Hepatocyte (in vitro differentiated cells): ENCODE results near the gene ASAP2. TPM values are rescaled to one million over a fixed set of nuclear protein-coding genes. Genes with fewer than 3 reads are reported as not detected.

Experiments
- DNase-seq: peaks from one replicate; pipeline ENCODE4 v3.0.0-alpha.2; 2016; ENCODE audit warnings: low spot score
- H2AFZ ChIP-seq: fragments of 200-600 bp; sonication (generic); 2 replicates; pipeline ENCODE4 v1.6.0; 2016; ENCODE audit warnings: antibody characterized with exemption, mild to moderate bottlenecking
- H3K27ac ChIP-seq: fragments of 200-600 bp; sonication (generic); 2 replicates; pipeline ENCODE4 v1.5.1; 2016; ENCODE audit warnings: mild to moderate bottlenecking
- H3K27me3 ChIP-seq: fragments of 200-600 bp; sonication (generic); 2 replicates; pipeline ENCODE4 v1.6.1; 2016
- H3K36me3 ChIP-seq: fragments of 200-600 bp; sonication (generic); replicated peaks from 2 replicates; pipeline ENCODE4 v1.5.1; 2016; ENCODE audit warnings: low read depth; ENCODE audit not compliant: insufficient read depth
- H3K4me1 ChIP-seq: fragments of 200-600 bp; sonication (generic); 2 replicates; pipeline ENCODE4 v1.5.1; 2016; ENCODE audit warnings: mild to moderate bottlenecking, moderate library complexity; ENCODE audit not compliant: insufficient read depth
- H3K4me2 ChIP-seq: fragments of 200-600 bp; sonication (generic); 2 replicates; pipeline ENCODE4 v1.6.0; 2016
- H3K4me3 ChIP-seq: fragments of 200-600 bp; sonication (generic); 2 replicates; pipeline ENCODE4 v1.5.1; 2016; ENCODE audit warnings: mild to moderate bottlenecking
- H3K79me2 ChIP-seq: fragments of 200-600 bp; sonication (generic); 2 replicates; pipeline ENCODE4 v1.6.0; 2017; ENCODE audit warnings: mild to moderate bottlenecking
- H3K9me2 ChIP-seq: fragments of 200-600 bp; sonication (generic); replicated peaks from 2 replicates; pipeline ENCODE4 v1.6.0; 2017; ENCODE audit warnings: mild to moderate bottlenecking; ENCODE audit not compliant: insufficient read depth
- H3K9me3 ChIP-seq: fragments of 200-600 bp; sonication (generic); 2 replicates; pipeline ENCODE4 v1.5.1; 2016; ENCODE audit warnings: low read depth, mild to moderate bottlenecking
- H4K20me1 ChIP-seq: fragments of 200-600 bp; sonication (generic); 2 replicates; pipeline ENCODE4 v1.6.0; 2016; ENCODE audit warnings: mild to moderate bottlenecking; ENCODE audit not compliant: insufficient read depth, poor library complexity, severe bottlenecking
- EZH2 ChIP-seq: fragments of 200-600 bp; sonication (generic); IDR thresholded peaks from 2 replicates; pipeline ENCODE4 v1.6.1; 2016; ENCODE audit warnings: antibody characterized with exemption, mild to moderate bottlenecking, borderline replicate concordance
- EZH2phosphoT487 ChIP-seq: fragments of 200-600 bp; sonication (generic); IDR thresholded peaks from one replicate; pipeline ENCODE4 v1.6.1; 2018; ENCODE audit warnings: antibody characterized with exemption, mild to moderate bottlenecking, low read depth, moderate library complexity; ENCODE audit not compliant: unreplicated experiment, severe bottlenecking
- WGBS: methylation state at CpG from one replicate; pipeline ENCODE4 v1.1.6; 2016; ENCODE audit warnings: low lambda C conversion rate; ENCODE audit errors: missing lambda C conversion rate; 5-methylcytosine and 5-hydroxymethylcytosine counted together
- polyA plus RNA-seq: library from polyadenylated mRNA; unstranded; fragments of >200 nt; fragmentation: Nextera tagmentation; extraction: Ambion mirVana; gene quantifications from 2 replicates; pipeline ENCODE4 v1.2.1, GENCODE V29; 2016
- total RNA-seq: library from RNA; depleted of rRNA; stranded (reverse); fragments of >200 nt; gene quantifications from 2 replicates; pipeline ENCODE4 v1.2.3, GENCODE V29; 2014
- TF ChIP-seq, protein P1 (sequence below): fragments of 200-600 bp; sonication (generic); IDR thresholded peaks from 2 replicates; pipeline ENCODE4 v1.5.1; 2016; ENCODE audit warnings: antibody characterized with exemption, mild to moderate bottlenecking; ENCODE audit not compliant: poor library complexity

Gene ASAP2
- total and polyA plus RNA-seq, 2 experiments from 2014 or later: 13.7 to 21.3 TPM

- DNase-seq: no peak
- WGBS: 1% methylated on average over 68 of the region's 84 CpGs
These were observed 504 bp downstream of the ASAP2 start for GRCh38 chr2:9206991-9207640.

DNA sequence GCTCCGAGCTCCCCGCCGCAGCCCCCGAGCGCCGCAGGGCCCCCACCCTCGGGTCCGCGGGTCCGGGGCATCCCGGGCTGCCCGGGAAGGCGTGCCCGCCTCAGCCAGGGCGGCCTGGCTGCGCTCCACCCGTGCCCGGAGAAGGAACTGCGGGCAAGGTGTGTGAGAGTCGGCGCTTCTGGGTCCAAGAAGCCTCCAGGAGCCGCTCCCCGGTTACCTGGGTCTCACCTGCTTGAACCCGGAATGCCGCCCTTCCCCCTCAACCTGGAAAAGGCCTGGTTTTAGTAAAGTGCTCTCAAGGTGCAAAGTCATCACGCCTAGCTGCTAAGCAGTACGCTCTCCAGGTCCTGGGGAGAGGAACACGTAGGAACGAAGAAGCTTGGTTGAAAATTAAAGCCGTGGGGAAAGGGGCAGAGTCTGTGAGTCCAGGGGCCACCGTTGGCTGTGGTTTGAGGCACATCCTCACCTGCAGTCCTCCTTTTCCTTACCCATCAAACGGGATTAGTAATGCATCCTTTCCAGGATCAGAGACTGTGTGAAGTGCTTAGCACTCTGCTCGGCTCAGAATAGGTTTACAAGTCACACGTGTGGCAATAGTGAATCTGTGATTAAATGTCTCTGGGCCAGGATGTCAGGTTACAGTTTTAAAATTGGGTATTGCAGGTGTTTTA is 1.2 kb downstream of the ASAP2 start:
- WGBS: 3% methylated on average over 26 of the region's 34 CpGs
- TF ChIP-seq, protein P1, sequence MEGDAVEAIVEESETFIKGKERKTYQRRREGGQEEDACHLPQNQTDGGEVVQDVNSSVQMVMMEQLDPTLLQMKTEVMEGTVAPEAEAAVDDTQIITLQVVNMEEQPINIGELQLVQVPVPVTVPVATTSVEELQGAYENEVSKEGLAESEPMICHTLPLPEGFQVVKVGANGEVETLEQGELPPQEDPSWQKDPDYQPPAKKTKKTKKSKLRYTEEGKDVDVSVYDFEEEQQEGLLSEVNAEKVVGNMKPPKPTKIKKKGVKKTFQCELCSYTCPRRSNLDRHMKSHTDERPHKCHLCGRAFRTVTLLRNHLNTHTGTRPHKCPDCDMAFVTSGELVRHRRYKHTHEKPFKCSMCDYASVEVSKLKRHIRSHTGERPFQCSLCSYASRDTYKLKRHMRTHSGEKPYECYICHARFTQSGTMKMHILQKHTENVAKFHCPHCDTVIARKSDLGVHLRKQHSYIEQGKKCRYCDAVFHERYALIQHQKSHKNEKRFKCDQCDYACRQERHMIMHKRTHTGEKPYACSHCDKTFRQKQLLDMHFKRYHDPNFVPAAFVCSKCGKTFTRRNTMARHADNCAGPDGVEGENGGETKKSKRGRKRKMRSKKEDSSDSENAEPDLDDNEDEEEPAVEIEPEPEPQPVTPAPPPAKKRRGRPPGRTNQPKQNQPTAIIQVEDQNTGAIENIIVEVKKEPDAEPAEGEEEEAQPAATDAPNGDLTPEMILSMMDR: no peak
- TF ChIP-seq EZH2phosphoT487 (no peak), EZH2 (no peak)
- H3K4me1 ChIP-seq: peaks cover 24% of the 10 kb centered on the region
- H2AFZ ChIP-seq: peak overlapping the region; percentile 87
- no peaks in the 10 kb centered on the region for H3K27me3 ChIP-seq
- H4K20me1 ChIP-seq: peaks cover 24% of the 10 kb centered on the region
- no peaks in the 10 kb centered on the region for H3K9me3 ChIP-seq
- H3K4me2 ChIP-seq: peak overlapping the region; percentile 90
- H3K9me2 ChIP-seq: no peaks in the 10 kb centered on the region
- DNase-seq: peak; percentile 57
- H3K27ac ChIP-seq: peak overlapping the region; percentile 88
- H3K79me2 ChIP-seq: peaks cover 56% of the 10 kb centered on the region
- no peaks in the 10 kb centered on the region for H3K36me3 ChIP-seq
- H3K4me3 ChIP-seq: peak overlapping the region; percentile 87

More at GRCh38 chr2:9206991-9207640, 504 bp downstream of the ASAP2 start:
- TF ChIP-seq, protein P1: no peak
- peaks cover 19% of the 10 kb centered on the region for H3K4me1 ChIP-seq
- peaks cover 51% of the 10 kb centered on the region for H3K79me2 ChIP-seq
- H4K20me1 ChIP-seq: peaks cover 23% of the 10 kb centered on the region
- H3K36me3 ChIP-seq: no peaks in the 10 kb centered on the region
- peak overlapping the region; percentile 88 for H3K27ac ChIP-seq
- no peaks in the 10 kb centered on the region for H3K9me3 ChIP-seq
- H2AFZ ChIP-seq: peak overlapping the region; percentile 87
- H3K9me2 ChIP-seq: no peaks in the 10 kb centered on the region
- H3K4me3 ChIP-seq: peak overlapping the region; percentile 87
- H3K27me3 ChIP-seq: no peaks in the 10 kb centered on the region
- peak overlapping the region; percentile 90 for H3K4me2 ChIP-seq

DNA sequence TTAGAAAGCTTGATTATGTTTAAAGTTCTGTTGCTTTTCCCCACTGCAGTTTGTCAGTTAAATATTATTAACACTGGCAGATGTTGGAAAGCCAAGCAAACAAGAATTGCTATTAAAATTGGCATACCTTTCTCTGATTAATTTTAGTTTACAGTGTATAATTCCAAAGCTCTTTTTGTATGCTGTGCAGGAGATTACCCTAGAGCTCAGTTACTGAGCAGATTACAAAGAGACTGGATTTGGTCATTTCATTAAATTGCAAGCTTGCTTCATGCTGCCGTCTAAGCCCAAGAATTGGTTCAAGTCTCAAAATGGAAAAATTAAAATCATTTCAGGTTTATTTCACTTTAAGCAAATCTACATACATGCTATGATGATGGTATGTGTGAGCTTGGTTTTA is 2.3 kb downstream of the ASAP2 start:
- 50% methylated on average over 1 of the region's 1 CpG for WGBS
- Histone ChIP-seq H4K20me1 (peaks cover 33% of the 10 kb centered on the region), H3K9me3 (no peaks in the 10 kb centered on the region), H2AFZ (no peak overlapping the region), H3K36me3 (no peaks in the 10 kb centered on the region), H3K79me2 (peaks cover 67% of the 10 kb centered on the region), H3K27me3 (no peaks in the 10 kb centered on the region), H3K4me1 (peaks cover 30% of the 10 kb centered on the region), H3K4me2 (peak overlapping the region; percentile 90), H3K27ac (no peak overlapping the region), H3K4me3 (no peak overlapping the region), H3K9me2 (no peaks in the 10 kb centered on the region)
- no peak for TF ChIP-seq EZH2
- TF ChIP-seq EZH2phosphoT487: no peak
- TF ChIP-seq, protein P1: no peak
- DNase-seq: no peak
